Measurements from ENCODE around the gene KTN1. TPM values are rescaled to one million over a fixed set of nuclear protein-coding genes. Genes with fewer than 3 reads are reported as not detected.

KTN1 gene
- polyA plus RNA-seq, 1 experiment: 25.6 TPM

DNA sequence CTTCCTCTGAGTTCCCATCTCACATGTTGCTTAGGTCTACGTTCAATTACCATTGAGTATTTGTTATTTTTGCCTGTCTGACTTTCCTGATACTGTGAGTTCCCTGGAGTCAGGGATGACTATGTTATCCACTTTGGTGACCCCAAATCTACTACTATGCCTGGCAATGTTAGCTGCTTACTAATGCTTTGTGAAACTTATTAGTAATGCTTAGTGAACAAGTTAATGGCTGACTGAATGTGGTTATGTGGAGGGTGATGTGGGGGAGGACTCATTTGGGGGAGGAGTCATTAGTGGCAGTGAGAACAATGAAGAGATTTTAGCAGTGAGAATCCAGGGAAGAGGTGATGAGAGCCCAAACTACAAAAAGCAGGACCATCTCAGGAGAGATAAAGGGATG is 121.6 kb downstream of the KTN1 start:
- ChIA-PET CTCF (interaction anchor here (0.9 to 1.4 kb wide), 2 partner anchors 14 to 638 kb away, joined by 4 read pairs; no protein-coding TSS in a partner anchor), POLR2A (no interaction called here)
- Histone ChIP-seq H3K27me3 (ENCODE audit: control insufficient read depth, insufficient read depth, low read length) (no peaks in the 10 kb centered on the region), H3K4me3 (ENCODE audit: low read depth, low read length) (no peak overlapping the region), H3K36me3 (ENCODE audit: control insufficient read depth, insufficient read depth, low read length) (no peaks in the 10 kb centered on the region)
- DNase-seq (ENCODE audit: low read depth): no peak
- TF ChIP-seq, protein P1, sequence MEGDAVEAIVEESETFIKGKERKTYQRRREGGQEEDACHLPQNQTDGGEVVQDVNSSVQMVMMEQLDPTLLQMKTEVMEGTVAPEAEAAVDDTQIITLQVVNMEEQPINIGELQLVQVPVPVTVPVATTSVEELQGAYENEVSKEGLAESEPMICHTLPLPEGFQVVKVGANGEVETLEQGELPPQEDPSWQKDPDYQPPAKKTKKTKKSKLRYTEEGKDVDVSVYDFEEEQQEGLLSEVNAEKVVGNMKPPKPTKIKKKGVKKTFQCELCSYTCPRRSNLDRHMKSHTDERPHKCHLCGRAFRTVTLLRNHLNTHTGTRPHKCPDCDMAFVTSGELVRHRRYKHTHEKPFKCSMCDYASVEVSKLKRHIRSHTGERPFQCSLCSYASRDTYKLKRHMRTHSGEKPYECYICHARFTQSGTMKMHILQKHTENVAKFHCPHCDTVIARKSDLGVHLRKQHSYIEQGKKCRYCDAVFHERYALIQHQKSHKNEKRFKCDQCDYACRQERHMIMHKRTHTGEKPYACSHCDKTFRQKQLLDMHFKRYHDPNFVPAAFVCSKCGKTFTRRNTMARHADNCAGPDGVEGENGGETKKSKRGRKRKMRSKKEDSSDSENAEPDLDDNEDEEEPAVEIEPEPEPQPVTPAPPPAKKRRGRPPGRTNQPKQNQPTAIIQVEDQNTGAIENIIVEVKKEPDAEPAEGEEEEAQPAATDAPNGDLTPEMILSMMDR (IDR thresholded peaks at IDR 0.05; ENCODE audit: insufficient read depth, low read depth, low read length): no peak

DNA sequence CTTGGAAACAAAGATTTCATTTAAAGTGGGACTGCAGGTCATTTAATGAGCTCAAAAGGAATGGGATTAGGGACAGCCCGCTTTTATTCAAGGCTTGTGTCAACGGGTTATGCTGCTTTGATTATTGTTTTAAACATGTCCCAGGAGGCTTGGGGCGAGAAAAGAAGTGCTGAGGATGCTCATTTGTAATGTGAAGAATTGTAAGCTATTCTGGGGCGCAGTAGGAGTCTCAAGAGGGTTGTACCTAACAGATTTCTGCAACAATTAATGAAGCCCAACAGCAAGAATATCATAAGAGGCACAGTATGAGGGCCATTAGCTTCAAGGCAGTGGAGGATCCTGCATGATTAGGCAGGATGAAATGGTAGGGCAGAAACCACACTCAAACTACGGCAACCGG is 122.5 kb downstream of the KTN1 start:
- TF ChIP-seq, protein P1 (IDR thresholded peaks at IDR 0.05; ENCODE audit: insufficient read depth, low read depth, low read length): no peak
- CTCF ChIA-PET: interaction anchor here (0.9 to 1.7 kb wide), 3 partner anchors 8 to 638 kb away, joined by 4 read pairs; no protein-coding TSS in a partner anchor
- Histone ChIP-seq H3K27me3 (ENCODE audit: control insufficient read depth, insufficient read depth, low read length) (no peaks in the 10 kb centered on the region), H3K4me3 (ENCODE audit: low read depth, low read length) (no peak overlapping the region), H3K36me3 (ENCODE audit: control insufficient read depth, insufficient read depth, low read length) (no peaks in the 10 kb centered on the region)
- POLR2A ChIA-PET: no interaction called here
- DNase-seq (ENCODE audit: low read depth): no peak

DNA sequence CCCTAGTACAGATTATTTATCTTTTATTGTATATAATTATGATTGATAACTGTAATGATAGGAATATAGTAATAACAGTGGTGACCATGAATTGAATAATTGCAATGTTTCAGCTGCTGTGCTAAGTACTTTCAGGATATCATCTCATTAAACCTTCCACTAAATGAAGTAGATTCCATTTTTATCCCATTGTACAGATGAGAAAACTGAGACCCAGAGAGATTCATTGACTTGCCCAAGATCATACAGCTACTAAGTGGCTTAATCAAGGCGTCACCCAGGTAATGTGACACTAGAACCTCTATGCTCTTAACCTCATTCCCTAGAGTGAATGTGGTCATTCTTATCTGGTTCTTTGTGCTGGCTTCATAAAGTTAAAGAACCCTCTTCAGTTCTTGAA is 124.6 kb downstream of the KTN1 start:
- no peak overlapping the region for H3K4me3 ChIP-seq (ENCODE audit: low read depth, low read length)
- DNase-seq (ENCODE audit: low read depth): no peak
- TF ChIP-seq, protein P1 (IDR thresholded peaks at IDR 0.05; ENCODE audit: insufficient read depth, low read depth, low read length): no peak
- no peaks in the 10 kb centered on the region for H3K36me3 ChIP-seq (ENCODE audit: control insufficient read depth, insufficient read depth, low read length)
- H3K27me3 ChIP-seq (ENCODE audit: control insufficient read depth, insufficient read depth, low read length): no peaks in the 10 kb centered on the region
- ChIA-PET POLR2A (no interaction called here), CTCF (interaction anchor here (1.6 to 2.6 kb wide), 2 partner anchors 11 to 770 kb away, joined by 4 to 19 read pairs; no protein-coding TSS in a partner anchor)

DNA sequence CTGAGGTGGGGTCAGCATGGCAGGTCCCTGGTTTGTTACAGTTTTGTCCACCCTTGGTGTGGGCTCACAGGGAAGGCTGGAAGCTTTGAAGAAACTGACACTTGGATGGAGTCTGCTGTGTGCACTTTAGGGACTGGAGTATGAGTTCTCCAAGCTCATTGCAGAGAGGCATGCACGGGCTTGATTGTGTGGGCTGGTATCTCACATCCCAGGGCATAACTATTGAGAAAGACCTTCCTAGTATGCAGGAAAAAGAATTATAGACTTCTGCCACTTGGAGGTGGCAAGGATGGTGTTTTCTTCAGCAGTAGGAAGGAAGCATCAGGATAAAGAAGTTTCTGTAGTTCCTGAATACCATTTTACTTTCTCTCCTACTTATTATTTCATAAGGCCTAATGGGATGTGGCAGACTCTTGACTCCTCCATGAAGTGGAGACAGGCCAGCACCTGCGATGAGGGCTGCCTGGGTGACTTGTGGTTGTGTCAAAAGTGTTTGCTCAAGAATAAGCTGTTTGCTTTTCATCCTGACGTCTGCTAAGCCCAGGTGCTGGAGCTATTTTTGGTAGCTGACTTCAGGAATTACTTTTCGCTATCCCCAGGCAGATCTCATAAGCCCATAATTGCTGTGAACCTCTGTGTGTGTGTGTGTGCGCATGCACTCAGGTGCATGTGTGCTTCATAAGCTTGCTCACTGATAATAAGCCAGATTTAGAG is 125.8 kb downstream of the KTN1 start:
- Histone ChIP-seq H3K36me3 (ENCODE audit: control insufficient read depth, insufficient read depth, low read length) (no peaks in the 10 kb centered on the region), H3K4me3 (ENCODE audit: low read depth, low read length) (no peak overlapping the region), H3K27me3 (ENCODE audit: control insufficient read depth, insufficient read depth, low read length) (no peaks in the 10 kb centered on the region)
- ChIA-PET POLR2A (no interaction called here), CTCF (interaction anchor here (0.6 to 3.9 kb wide), 8 partner anchors 10 to 784 kb away, joined by 3 to 19 read pairs (median 4); no protein-coding TSS in a partner anchor)
- TF ChIP-seq, protein P1 (IDR thresholded peaks at IDR 0.05; ENCODE audit: insufficient read depth, low read depth, low read length): no peak
- DNase-seq (ENCODE audit: low read depth): no peak

DNA sequence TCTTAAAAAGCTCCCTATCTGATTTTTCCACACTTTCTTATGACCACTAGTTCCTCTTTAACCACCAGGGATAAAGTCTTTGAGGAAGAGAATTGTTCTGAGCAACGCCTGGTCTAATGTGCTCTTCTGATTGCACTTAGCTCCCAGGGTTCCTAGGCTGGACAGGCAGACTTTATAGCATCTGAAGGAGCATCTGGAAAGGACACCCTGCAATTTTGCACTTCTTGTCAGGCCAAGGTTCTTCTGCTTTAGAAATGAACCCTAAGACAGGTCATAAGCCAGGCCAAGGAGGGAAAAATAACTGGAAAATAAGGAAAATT is 126.3 kb downstream of the KTN1 start:
- Histone ChIP-seq H3K36me3 (ENCODE audit: control insufficient read depth, insufficient read depth, low read length) (no peaks in the 10 kb centered on the region), H3K4me3 (ENCODE audit: low read depth, low read length) (no peak overlapping the region), H3K27me3 (ENCODE audit: control insufficient read depth, insufficient read depth, low read length) (no peaks in the 10 kb centered on the region)
- POLR2A ChIA-PET: no interaction called here
- no peak for DNase-seq (ENCODE audit: low read depth)
- CTCF ChIA-PET: interaction anchor here (0.6 to 3.9 kb wide), 6 partner anchors 10 to 784 kb away, joined by 3 to 19 read pairs (median 10); no protein-coding TSS in a partner anchor
- TF ChIP-seq, protein P1 (IDR thresholded peaks at IDR 0.05; ENCODE audit: insufficient read depth, low read depth, low read length): no peak
